ENCODE data around the gene GIT2. TPM values are rescaled to one million over a fixed set of nuclear protein-coding genes. Genes with fewer than 3 reads are reported as not detected.
A peak's percentile ranks its signal among the peaks of the same experiment; 100 is the strongest.

The GIT2 gene
- total RNA-seq, 1 donor from 2014 or later: 89.1 TPM

DNA sequence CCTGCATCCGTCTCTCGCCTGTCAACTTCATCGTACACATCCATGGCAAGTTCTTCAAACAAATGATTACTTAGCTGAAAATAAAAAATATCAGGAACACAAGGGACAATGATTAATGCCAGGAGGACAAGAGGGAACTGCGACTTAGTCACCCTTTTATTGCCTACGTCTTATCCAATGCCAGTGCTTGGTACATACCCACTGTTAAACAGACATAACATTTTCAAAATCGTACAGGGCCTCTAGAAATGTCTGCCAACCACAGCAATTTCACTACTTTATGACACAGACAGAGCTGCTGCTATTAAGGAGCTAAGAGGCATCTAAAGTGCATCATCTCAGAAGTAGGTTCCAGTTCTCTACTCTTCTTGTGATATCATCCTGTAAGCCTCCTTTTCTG is 34.6 kb downstream of the GIT2 start:
- Mint-ChIP-seq H3K9me3 (ENCODE audit: unreplicated experiment) (no peaks in the 10 kb centered on the region), H3K36me3 (ENCODE audit: low read depth, unreplicated experiment) (peaks cover 42% of the 10 kb centered on the region)

DNA sequence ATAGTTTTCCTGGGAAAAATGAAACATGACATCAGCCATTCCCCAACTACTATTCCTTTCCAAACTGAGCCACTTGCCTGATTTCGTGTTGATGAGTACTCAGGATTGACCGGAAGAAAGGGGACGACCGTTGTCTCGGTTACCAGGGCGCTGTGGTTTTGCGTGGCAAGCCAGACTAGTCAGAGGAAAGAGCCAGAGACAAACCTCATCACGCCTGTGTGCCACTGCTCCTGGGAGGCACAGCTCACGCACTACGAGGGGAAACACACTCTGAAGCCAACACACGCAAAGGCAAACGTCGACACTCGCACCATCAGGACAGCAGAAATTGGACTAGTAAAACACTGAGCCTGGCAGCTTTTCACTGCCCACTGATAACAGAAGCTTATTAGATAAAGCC is 35.0 kb downstream of the GIT2 start:
- TF ChIP-seq, protein P1, sequence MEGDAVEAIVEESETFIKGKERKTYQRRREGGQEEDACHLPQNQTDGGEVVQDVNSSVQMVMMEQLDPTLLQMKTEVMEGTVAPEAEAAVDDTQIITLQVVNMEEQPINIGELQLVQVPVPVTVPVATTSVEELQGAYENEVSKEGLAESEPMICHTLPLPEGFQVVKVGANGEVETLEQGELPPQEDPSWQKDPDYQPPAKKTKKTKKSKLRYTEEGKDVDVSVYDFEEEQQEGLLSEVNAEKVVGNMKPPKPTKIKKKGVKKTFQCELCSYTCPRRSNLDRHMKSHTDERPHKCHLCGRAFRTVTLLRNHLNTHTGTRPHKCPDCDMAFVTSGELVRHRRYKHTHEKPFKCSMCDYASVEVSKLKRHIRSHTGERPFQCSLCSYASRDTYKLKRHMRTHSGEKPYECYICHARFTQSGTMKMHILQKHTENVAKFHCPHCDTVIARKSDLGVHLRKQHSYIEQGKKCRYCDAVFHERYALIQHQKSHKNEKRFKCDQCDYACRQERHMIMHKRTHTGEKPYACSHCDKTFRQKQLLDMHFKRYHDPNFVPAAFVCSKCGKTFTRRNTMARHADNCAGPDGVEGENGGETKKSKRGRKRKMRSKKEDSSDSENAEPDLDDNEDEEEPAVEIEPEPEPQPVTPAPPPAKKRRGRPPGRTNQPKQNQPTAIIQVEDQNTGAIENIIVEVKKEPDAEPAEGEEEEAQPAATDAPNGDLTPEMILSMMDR (IDR thresholded peaks at IDR 0.05; ENCODE audit: unreplicated experiment): no peak
- H3K36me3 Mint-ChIP-seq (ENCODE audit: low read depth, unreplicated experiment): peaks cover 44% of the 10 kb centered on the region
- H3K27me3 Mint-ChIP-seq (ENCODE audit: unreplicated experiment): no peaks in the 10 kb centered on the region
- no peak for DNase-seq (ENCODE audit: low spot score)
- no peaks in the 10 kb centered on the region for H3K4me1 Mint-ChIP-seq (ENCODE audit: unreplicated experiment)
- no peaks in the 10 kb centered on the region for H3K9me3 Mint-ChIP-seq (ENCODE audit: unreplicated experiment)
- H3K4me3 Mint-ChIP-seq (ENCODE audit: unreplicated experiment): peak overlapping the region; percentile 26
- H3K27ac Mint-ChIP-seq (ENCODE audit: unreplicated experiment): no peak overlapping the region

More for the DNA sequence above, 34.6 kb downstream of the GIT2 start:
- DNase-seq (ENCODE audit: low spot score): no peak
- TF ChIP-seq, protein P1 (IDR thresholded peaks at IDR 0.05; ENCODE audit: unreplicated experiment): no peak
- H3K4me1 Mint-ChIP-seq (ENCODE audit: unreplicated experiment): no peaks in the 10 kb centered on the region
- H3K27ac Mint-ChIP-seq (ENCODE audit: unreplicated experiment): no peak overlapping the region
- no peaks in the 10 kb centered on the region for H3K27me3 Mint-ChIP-seq (ENCODE audit: unreplicated experiment)
- peak overlapping the region; percentile 26 for H3K4me3 Mint-ChIP-seq (ENCODE audit: unreplicated experiment)

DNA sequence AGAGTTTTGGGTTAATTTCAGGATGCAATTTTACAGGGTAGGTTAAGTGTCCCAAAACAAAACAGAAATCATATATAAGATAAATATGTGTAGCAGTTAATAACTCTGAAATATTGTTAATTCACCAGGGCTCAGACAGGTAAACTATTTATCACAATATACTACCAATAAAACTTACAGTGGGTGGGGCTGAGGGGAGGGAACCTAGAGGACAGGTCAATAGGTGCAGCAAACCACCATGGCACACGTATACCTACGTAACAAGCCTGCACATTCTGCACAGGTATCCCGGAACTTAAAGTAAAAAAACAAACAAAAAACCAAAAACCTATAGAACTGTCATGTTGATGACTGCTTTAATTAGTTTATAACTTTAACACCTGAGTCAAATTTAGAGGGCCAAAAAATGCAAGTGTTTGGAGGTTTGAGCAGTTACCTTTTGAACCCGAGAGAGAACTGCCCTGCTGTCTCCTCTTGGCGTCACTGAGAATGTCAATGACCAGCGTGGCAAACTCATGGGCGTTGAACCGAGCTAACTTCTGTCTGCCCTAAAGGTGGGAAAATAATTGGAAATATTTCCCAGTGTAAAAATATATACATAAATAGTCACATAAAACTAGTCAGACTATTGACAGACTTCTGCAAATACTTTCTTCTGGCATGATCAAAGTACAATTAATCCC is 36.6 kb downstream of the GIT2 start:
- H3K4me3 Mint-ChIP-seq (ENCODE audit: unreplicated experiment): no peak overlapping the region

DNA sequence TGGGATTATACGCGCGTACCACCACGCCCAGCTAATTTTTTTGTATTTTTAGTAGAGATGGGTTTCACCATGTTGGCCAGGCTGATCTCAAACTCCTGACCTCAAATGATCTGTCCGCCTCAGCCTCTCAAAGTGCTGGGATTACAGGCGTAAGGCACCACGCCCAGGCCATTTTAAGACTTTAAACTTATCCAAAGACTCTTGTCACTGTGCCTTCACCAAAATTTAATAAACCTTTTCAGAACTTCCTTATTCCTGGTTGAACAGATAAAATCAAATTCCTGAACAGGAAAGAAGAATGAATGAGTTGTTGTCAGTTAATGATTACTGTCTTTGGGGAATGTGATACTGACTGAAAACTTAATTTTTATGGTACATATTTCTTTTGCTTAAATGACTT is 37.8 kb downstream of the GIT2 start:
- no peaks in the 10 kb centered on the region for H3K9me3 Mint-ChIP-seq (ENCODE audit: unreplicated experiment)
- no peaks in the 10 kb centered on the region for H3K4me1 Mint-ChIP-seq (ENCODE audit: unreplicated experiment)
- no peaks in the 10 kb centered on the region for H3K27me3 Mint-ChIP-seq (ENCODE audit: unreplicated experiment)
- peaks cover 39% of the 10 kb centered on the region for H3K36me3 Mint-ChIP-seq (ENCODE audit: low read depth, unreplicated experiment)
- no peak overlapping the region for H3K4me3 Mint-ChIP-seq (ENCODE audit: unreplicated experiment)
- TF ChIP-seq, protein P1 (IDR thresholded peaks at IDR 0.05; ENCODE audit: unreplicated experiment): no peak
- DNase-seq (ENCODE audit: low spot score): no peak
- H3K27ac Mint-ChIP-seq (ENCODE audit: unreplicated experiment): no peak overlapping the region

More for the DNA sequence above, 36.6 kb downstream of the GIT2 start:
- no peaks in the 10 kb centered on the region for H3K27me3 Mint-ChIP-seq (ENCODE audit: unreplicated experiment)
- H3K36me3 Mint-ChIP-seq (ENCODE audit: low read depth, unreplicated experiment): peaks cover 44% of the 10 kb centered on the region
- H3K27ac Mint-ChIP-seq (ENCODE audit: unreplicated experiment): no peak overlapping the region
- no peak for DNase-seq (ENCODE audit: low spot score)
- no peaks in the 10 kb centered on the region for H3K9me3 Mint-ChIP-seq (ENCODE audit: unreplicated experiment)
- no peaks in the 10 kb centered on the region for H3K4me1 Mint-ChIP-seq (ENCODE audit: unreplicated experiment)
- TF ChIP-seq, protein P1 (IDR thresholded peaks at IDR 0.05; ENCODE audit: unreplicated experiment): no peak

DNA sequence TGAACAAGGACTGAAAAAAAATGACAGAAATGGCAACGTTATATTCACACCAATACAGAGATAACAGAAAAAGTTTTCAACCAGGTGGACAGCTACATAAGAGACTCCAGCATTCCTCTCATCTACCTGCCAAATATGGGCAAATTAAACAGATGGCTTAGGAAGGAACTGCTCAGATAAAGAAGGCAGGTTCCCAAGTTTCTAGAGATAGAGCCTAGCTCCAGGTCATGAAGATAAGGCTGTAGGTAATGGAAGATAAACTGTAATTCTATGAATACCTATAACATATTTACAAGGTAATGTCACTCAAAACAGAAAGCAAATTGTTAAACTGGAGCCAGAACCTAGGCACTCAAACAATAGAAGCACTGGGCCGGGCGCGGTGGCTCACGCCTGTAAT is 42.5 kb downstream of the GIT2 start:
- TF ChIP-seq, protein P1 (IDR thresholded peaks at IDR 0.05; ENCODE audit: unreplicated experiment): no peak
- DNase-seq (ENCODE audit: low spot score): no peak

More for the DNA sequence above, 42.5 kb downstream of the GIT2 start:
- H3K9me3 Mint-ChIP-seq (ENCODE audit: unreplicated experiment): no peaks in the 10 kb centered on the region
- H3K4me1 Mint-ChIP-seq (ENCODE audit: unreplicated experiment): peaks cover 11% of the 10 kb centered on the region
- H3K4me3 Mint-ChIP-seq (ENCODE audit: unreplicated experiment): peak overlapping the region; percentile 5
- no peak overlapping the region for H3K27ac Mint-ChIP-seq (ENCODE audit: unreplicated experiment)
- H3K36me3 Mint-ChIP-seq (ENCODE audit: low read depth, unreplicated experiment): peaks cover 44% of the 10 kb centered on the region
- peaks cover 2% of the 10 kb centered on the region for H3K27me3 Mint-ChIP-seq (ENCODE audit: unreplicated experiment)
